ENCODE measurements around the gene NANOS3. TPM values are rescaled to one million over a fixed set of nuclear protein-coding genes. Genes with fewer than 3 reads are reported as not detected.

NANOS3 gene
- total and polyA plus RNA-seq, 2 of the 13 experiments (the other 11 are each of a cell fraction or from before 2014, with no cell fraction given): 0.21 TPM; not detected in 1

DNA sequence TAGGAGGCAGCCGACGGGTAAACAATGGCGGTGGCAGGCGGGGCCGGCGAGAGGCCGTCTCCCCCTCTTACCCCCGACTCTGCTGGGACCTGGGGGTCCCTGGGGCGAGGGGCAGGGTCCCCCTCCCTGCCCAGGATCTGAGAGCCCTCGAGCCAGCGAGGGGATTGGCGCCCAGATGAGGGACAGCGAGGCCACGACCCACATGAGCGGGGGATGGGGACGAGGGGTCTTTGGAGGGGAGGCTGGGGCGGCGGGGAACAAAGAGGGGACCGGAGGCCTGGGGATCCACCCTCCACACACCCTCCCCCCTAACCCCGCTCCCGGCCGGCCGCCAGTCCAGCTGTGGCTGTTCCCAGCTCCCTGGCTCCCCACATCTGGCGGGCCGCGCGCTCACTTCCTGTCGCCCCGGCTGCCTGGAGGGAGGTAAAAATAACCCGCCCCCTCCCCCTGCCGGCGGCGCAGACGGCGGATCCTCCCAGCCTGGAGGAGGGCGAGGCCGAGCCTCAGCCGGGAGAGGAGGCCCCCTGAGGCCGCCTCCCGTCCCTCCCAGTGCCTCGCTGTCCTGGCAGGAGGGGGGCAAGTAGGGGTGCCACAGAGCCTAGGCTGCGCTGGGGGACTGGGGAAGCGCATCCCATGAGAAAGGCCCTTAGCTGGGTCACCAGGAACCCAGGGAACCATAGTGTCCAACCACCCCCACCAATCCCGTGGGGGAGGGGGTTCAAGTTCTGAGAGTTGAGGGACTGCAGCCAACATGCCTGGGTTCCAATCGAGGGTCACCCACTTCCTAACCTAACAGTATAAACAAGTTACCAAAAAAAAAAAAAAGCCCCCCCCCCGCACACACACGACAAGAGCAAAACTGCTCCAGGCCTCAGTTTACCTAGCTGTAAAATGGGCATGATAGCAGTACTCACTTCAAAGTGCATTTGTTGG is 29.3 kb upstream of the NANOS3 start (continued):
- TF ChIP-seq MIER3 (CRISPR knock-in tag; IDR thresholded peaks at IDR 0.05; ENCODE audit: borderline replicate concordance): 0 out of 2 replicates have a peak, but pooled peaks have one; percentile 3
- peak; percentile 97 for TF ChIP-seq ZKSCAN5 (CRISPR knock-in tag; IDR thresholded peaks at IDR 0.05)
- TF ChIP-seq ZNF292 (CRISPR knock-in tag; IDR thresholded peaks at IDR 0.05; ENCODE audit: borderline replicate concordance, low read depth): no peak
- TF ChIP-seq, protein P1, sequence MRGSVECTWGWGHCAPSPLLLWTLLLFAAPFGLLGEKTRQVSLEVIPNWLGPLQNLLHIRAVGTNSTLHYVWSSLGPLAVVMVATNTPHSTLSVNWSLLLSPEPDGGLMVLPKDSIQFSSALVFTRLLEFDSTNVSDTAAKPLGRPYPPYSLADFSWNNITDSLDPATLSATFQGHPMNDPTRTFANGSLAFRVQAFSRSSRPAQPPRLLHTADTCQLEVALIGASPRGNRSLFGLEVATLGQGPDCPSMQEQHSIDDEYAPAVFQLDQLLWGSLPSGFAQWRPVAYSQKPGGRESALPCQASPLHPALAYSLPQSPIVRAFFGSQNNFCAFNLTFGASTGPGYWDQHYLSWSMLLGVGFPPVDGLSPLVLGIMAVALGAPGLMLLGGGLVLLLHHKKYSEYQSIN (CRISPR knock-in tag; IDR thresholded peaks at IDR 0.05; ENCODE audit: borderline replicate concordance): no peak
- no peak for TF ChIP-seq MTA3 (CRISPR knock-in tag; IDR thresholded peaks at IDR 0.05)
- TF ChIP-seq ZC3H13 (CRISPR knock-in tag; IDR thresholded peaks at IDR 0.05): no peak
- TF ChIP-seq ZNF672 (CRISPR knock-in tag; IDR thresholded peaks at IDR 0.05): no peak
- no peak for TF ChIP-seq ARID2 (CRISPR knock-in tag; IDR thresholded peaks at IDR 0.05; ENCODE audit: borderline replicate concordance)
- no peak for TF ChIP-seq THAP11 (CRISPR knock-in tag; IDR thresholded peaks at IDR 0.05)
- no peak for TF ChIP-seq HMG20A (CRISPR knock-in tag; IDR thresholded peaks at IDR 0.05; ENCODE audit: borderline replicate concordance)
- TF ChIP-seq ZNF775 (CRISPR knock-in tag; IDR thresholded peaks at IDR 0.05; ENCODE audit: borderline replicate concordance): no peak
- no peak for TF ChIP-seq ZNF577 (CRISPR knock-in tag; IDR thresholded peaks at IDR 0.05; ENCODE audit: borderline replicate concordance, low read depth)
- no peak for TF ChIP-seq MED13 (CRISPR knock-in tag; IDR thresholded peaks at IDR 0.05)
- TF ChIP-seq MTF1 (CRISPR knock-in tag; IDR thresholded peaks at IDR 0.05): no peak
- TF ChIP-seq, protein P2, sequence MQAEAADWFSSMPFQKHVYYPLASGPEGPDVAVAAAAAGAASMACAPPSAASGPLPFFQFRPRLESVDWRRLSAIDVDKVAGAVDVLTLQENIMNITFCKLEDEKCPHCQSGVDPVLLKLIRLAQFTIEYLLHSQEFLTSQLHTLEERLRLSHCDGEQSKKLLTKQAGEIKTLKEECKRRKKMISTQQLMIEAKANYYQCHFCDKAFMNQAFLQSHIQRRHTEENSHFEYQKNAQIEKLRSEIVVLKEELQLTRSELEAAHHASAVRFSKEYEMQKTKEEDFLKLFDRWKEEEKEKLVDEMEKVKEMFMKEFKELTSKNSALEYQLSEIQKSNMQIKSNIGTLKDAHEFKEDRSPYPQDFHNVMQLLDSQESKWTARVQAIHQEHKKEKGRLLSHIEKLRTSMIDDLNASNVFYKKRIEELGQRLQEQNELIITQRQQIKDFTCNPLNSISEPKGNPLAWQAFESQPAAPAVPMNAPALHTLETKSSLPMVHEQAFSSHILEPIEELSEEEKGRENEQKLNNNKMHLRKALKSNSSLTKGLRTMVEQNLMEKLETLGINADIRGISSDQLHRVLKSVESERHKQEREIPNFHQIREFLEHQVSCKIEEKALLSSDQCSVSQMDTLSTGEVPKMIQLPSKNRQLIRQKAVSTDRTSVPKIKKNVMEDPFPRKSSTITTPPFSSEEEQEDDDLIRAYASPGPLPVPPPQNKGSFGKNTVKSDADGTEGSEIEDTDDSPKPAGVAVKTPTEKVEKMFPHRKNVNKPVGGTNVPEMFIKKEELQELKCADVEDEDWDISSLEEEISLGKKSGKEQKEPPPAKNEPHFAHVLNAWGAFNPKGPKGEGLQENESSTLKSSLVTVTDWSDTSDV (CRISPR knock-in tag; IDR thresholded peaks at IDR 0.05): no peak
- no peak for TF ChIP-seq MEIS2 (CRISPR knock-in tag; IDR thresholded peaks at IDR 0.05)
- no peak for TF ChIP-seq SETDB1 (CRISPR knock-in tag; IDR thresholded peaks at IDR 0.05; ENCODE audit: borderline replicate concordance)
- 0 out of 2 replicates have a peak, but pooled peaks have one; percentile 44 for TF ChIP-seq PHF8 (CRISPR knock-in tag; IDR thresholded peaks at IDR 0.05)
- no peak for TF ChIP-seq SYNCRIP (IDR thresholded peaks at IDR 0.05; ENCODE audit: insufficient read depth, low read depth, low read length)
- TF ChIP-seq, protein P3, sequence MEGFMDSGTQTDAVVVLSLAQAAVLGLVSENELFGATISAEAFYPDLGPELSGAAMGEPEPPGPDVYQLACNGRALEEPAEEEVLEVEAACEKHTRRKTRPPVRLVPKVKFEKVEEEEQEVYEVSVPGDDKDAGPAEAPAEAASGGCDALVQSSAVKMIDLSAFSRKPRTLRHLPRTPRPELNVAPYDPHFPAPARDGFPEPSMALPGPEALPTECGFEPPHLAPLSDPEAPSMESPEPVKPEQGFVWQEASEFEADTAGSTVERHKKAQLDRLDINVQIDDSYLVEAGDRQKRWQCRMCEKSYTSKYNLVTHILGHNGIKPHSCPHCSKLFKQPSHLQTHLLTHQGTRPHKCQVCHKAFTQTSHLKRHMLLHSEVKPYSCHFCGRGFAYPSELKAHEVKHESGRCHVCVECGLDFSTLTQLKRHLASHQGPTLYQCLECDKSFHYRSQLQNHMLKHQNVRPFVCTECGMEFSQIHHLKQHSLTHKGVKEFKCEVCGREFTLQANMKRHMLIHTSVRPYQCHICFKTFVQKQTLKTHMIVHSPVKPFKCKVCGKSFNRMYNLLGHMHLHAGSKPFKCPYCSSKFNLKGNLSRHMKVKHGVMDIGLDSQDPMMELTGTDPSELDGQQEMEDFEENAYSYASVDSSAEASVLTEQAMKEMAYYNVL (CRISPR knock-in tag; IDR thresholded peaks at IDR 0.05; ENCODE audit: borderline replicate concordance): no peak
- no peak for TF ChIP-seq SRSF4 (IDR thresholded peaks at IDR 0.05; ENCODE audit: low read depth, low read length, poor library complexity, severe bottlenecking)
- no peak for TF ChIP-seq ZIK1 (CRISPR knock-in tag; IDR thresholded peaks at IDR 0.05; ENCODE audit: borderline replicate concordance, low read depth)
- no peak for TF ChIP-seq DPF2 (CRISPR knock-in tag; IDR thresholded peaks at IDR 0.05; ENCODE audit: borderline replicate concordance, low read depth)
- TF ChIP-seq ZEB1 (IDR thresholded peaks at IDR 0.05; ENCODE audit: insufficient replicate concordance, low read depth): no peak

All from HepG2 (cell line).